ENCODE data around the gene MMADHC. TPM values are rescaled to one million over a fixed set of nuclear protein-coding genes. Genes with fewer than 3 reads are reported as not detected.

Gene MMADHC
- total RNA-seq, 3 donors from 2014 or later = 84.2 to 111 (median 109) TPM

GRCh38 chr2:149579972-149580882 lies 7.3 kb downstream of the MMADHC start:
- intact Hi-C loops (cut with DNase I; ENCODE audit: low total_unique reads) = loop anchor here (5.0 kb wide), 1 partner anchor 368 kb away; no protein-coding TSS in a partner anchor
- DNase-seq (ENCODE audit: low spot score in 2 of 2) = no peak
- Histone ChIP-seq H3K9me3 (no peaks in the 10 kb centered on the region), H3K4me1 (no peaks in the 10 kb centered on the region), H3K27me3 (no peaks in the 10 kb centered on the region), H3K36me3 (no peaks in the 10 kb centered on the region), H3K27ac (no peak overlapping the region), H3K4me3 (no peak overlapping the region)
- TF ChIP-seq, protein P1, sequence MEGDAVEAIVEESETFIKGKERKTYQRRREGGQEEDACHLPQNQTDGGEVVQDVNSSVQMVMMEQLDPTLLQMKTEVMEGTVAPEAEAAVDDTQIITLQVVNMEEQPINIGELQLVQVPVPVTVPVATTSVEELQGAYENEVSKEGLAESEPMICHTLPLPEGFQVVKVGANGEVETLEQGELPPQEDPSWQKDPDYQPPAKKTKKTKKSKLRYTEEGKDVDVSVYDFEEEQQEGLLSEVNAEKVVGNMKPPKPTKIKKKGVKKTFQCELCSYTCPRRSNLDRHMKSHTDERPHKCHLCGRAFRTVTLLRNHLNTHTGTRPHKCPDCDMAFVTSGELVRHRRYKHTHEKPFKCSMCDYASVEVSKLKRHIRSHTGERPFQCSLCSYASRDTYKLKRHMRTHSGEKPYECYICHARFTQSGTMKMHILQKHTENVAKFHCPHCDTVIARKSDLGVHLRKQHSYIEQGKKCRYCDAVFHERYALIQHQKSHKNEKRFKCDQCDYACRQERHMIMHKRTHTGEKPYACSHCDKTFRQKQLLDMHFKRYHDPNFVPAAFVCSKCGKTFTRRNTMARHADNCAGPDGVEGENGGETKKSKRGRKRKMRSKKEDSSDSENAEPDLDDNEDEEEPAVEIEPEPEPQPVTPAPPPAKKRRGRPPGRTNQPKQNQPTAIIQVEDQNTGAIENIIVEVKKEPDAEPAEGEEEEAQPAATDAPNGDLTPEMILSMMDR (IDR thresholded peaks at IDR 0.05) = no peak
- TF ChIP-seq POLR2A (IDR thresholded peaks at IDR 0.05) (no peak), POLR2AphosphoS5 (IDR thresholded peaks at IDR 0.05) (no peak)

- H3K4me3 ChIP-seq = no peak overlapping the region
- intact Hi-C loops (cut with DNase I; ENCODE audit: low total_unique reads) = no loop called here
- H3K4me1 ChIP-seq = no peaks in the 10 kb centered on the region
- no peaks in the 10 kb centered on the region for H3K9me3 ChIP-seq
- H3K36me3 ChIP-seq = no peaks in the 10 kb centered on the region
- no peak overlapping the region for H3K27ac ChIP-seq
- no peaks in the 10 kb centered on the region for H3K27me3 ChIP-seq
- DNase-seq (ENCODE audit: low spot score in 2 of 2) = no peak
- TF ChIP-seq POLR2A (IDR thresholded peaks at IDR 0.05) (no peak), POLR2AphosphoS5 (IDR thresholded peaks at IDR 0.05) (no peak)
- TF ChIP-seq, protein P1 (IDR thresholded peaks at IDR 0.05) = no peak
Measured at GRCh38 chr2:149577269-149577668, 10.3 kb downstream of the MMADHC start.

GRCh38 chr2:149575752-149576151 lies 11.8 kb downstream of the MMADHC start:
- Histone ChIP-seq H3K4me1 (no peaks in the 10 kb centered on the region), H3K4me3 (no peak overlapping the region), H3K9me3 (no peaks in the 10 kb centered on the region), H3K27me3 (no peaks in the 10 kb centered on the region), H3K36me3 (peaks cover 4% of the 10 kb centered on the region), H3K27ac (no peak overlapping the region)
- TF ChIP-seq POLR2AphosphoS5 (IDR thresholded peaks at IDR 0.05) = no peak
- TF ChIP-seq POLR2A (IDR thresholded peaks at IDR 0.05) = no peak
- TF ChIP-seq, protein P1 (IDR thresholded peaks at IDR 0.05) = no peak
- no peak for DNase-seq (ENCODE audit: low spot score in 2 of 2)
- intact Hi-C loops (cut with DNase I; ENCODE audit: low total_unique reads) = no loop called here

- TF ChIP-seq POLR2AphosphoS5 (IDR thresholded peaks at IDR 0.05) = no peak
- no peak for TF ChIP-seq POLR2A (IDR thresholded peaks at IDR 0.05)
- TF ChIP-seq, protein P1 (IDR thresholded peaks at IDR 0.05) = no peak
- H3K9me3 ChIP-seq = no peaks in the 10 kb centered on the region
- intact Hi-C loops (cut with DNase I; ENCODE audit: low total_unique reads) = no loop called here
- H3K4me3 ChIP-seq = no peak overlapping the region
- no peaks in the 10 kb centered on the region for H3K27me3 ChIP-seq
- peaks cover 4% of the 10 kb centered on the region for H3K36me3 ChIP-seq
- no peaks in the 10 kb centered on the region for H3K4me1 ChIP-seq
- H3K27ac ChIP-seq = no peak overlapping the region
- DNase-seq (ENCODE audit: low spot score in 2 of 2) = no peak
Measured at GRCh38 chr2:149575277-149575676, 12.3 kb downstream of the MMADHC start.

GRCh38 chr2:149573760-149574159 lies 13.8 kb downstream of the MMADHC start:
- intact Hi-C loops (cut with DNase I; ENCODE audit: low total_unique reads) = no loop called here
- DNase-seq (ENCODE audit: low spot score in 2 of 2) = no peak
- Histone ChIP-seq H3K4me3 (no peak overlapping the region), H3K27me3 (no peaks in the 10 kb centered on the region), H3K9me3 (no peaks in the 10 kb centered on the region), H3K36me3 (peaks cover 4% of the 10 kb centered on the region), H3K4me1 (no peaks in the 10 kb centered on the region), H3K27ac (no peak overlapping the region)
- TF ChIP-seq POLR2AphosphoS5 (IDR thresholded peaks at IDR 0.05) (no peak), POLR2A (IDR thresholded peaks at IDR 0.05) (no peak)
- TF ChIP-seq, protein P1 (IDR thresholded peaks at IDR 0.05) = peak in 2 of 3 donors; percentile 31 to 44
